Smooth muscle cell (in vitro differentiated cells): ENCODE data around the gene NRARP. TPM values are rescaled to one million over a fixed set of nuclear protein-coding genes. Genes with fewer than 3 reads are reported as not detected.

Source experiments
- DNase-seq: peaks from one replicate; lab custom pipeline; 2025; ENCODE audit not compliant: unreplicated experiment; lab: John Stamatoyannopoulos, UW
- H2AFZ ChIP-seq: fragments of 200-600 bp; sonication (generic); 2 replicates; pipeline ENCODE4 v1.6.0; 2016; ENCODE audit warnings: antibody characterized with exemption, low read depth, mild to moderate bottlenecking
- H3F3A ChIP-seq: fragments of 200-600 bp; sonication (generic); 2 replicates; pipeline ENCODE4 v1.6.0; 2017; ENCODE audit warnings: antibody characterized with exemption, low read depth
- H3K27ac ChIP-seq: fragments of 200-600 bp; sonication (generic); 2 replicates; pipeline ENCODE4 v1.5.1; 2016; ENCODE audit warnings: low read depth, mild to moderate bottlenecking
- H3K27me3 ChIP-seq: fragments of 200-600 bp; sonication (generic); 2 replicates; pipeline ENCODE4 v1.6.1; 2016; ENCODE audit warnings: low read depth, mild to moderate bottlenecking
- H3K36me3 ChIP-seq: fragments of 200-600 bp; sonication (generic); 2 replicates; pipeline ENCODE4 v1.5.1; 2016; ENCODE audit warnings: low read depth
- H3K4me1 ChIP-seq: fragments of 200-600 bp; sonication (generic); 2 replicates; pipeline ENCODE4 v1.5.1; 2016; ENCODE audit warnings: low read depth
- H3K4me2 ChIP-seq: fragments of 200-600 bp; sonication (generic); 2 replicates; pipeline ENCODE4 v1.6.0; 2016; ENCODE audit warnings: mild to moderate bottlenecking
- H3K4me3 ChIP-seq: fragments of 200-600 bp; sonication (generic); 2 replicates; pipeline ENCODE4 v1.5.1; 2016; ENCODE audit warnings: mild to moderate bottlenecking
- H3K79me2 ChIP-seq: fragments of 200-600 bp; sonication (generic); 2 replicates; pipeline ENCODE4 v1.6.0; 2016; ENCODE audit warnings: low read depth, mild to moderate bottlenecking
- H3K9ac ChIP-seq: fragments of 200-600 bp; sonication (generic); 2 replicates; pipeline ENCODE4 v1.6.0; 2016; ENCODE audit warnings: low read depth
- H3K9me3 ChIP-seq: fragments of 200-600 bp; sonication (generic); replicated peaks from 2 replicates; pipeline ENCODE4 v1.5.1; 2016; ENCODE audit warnings: low read depth
- H4K20me1 ChIP-seq: fragments of 200-600 bp; sonication (generic); 2 replicates; pipeline ENCODE4 v1.6.0; 2016; ENCODE audit warnings: low read depth
- WGBS: methylation state at CpG from one replicate; pipeline ENCODE4 v1.1.7; 2016; ENCODE audit warnings: low lambda C conversion rate; 5-methylcytosine and 5-hydroxymethylcytosine counted together
- polyA plus RNA-seq: library from polyadenylated mRNA; unstranded; fragments of >200 nt; fragmentation: Nextera tagmentation; extraction: Ambion mirVana; gene quantifications from 2 replicates; pipeline ENCODE4 v1.2.1, GENCODE V29; 2016
- total RNA-seq: library from RNA; depleted of rRNA; stranded (reverse); fragments of >200 nt; gene quantifications from 2 replicates; pipeline ENCODE4 v1.2.3, GENCODE V29; 2014
- TF ChIP-seq, protein P1 (sequence below): fragments of 200-600 bp; sonication (generic); IDR thresholded peaks from 2 replicates; pipeline ENCODE4 v1.5.1; 2017; ENCODE audit warnings: borderline replicate concordance, mild to moderate bottlenecking, antibody characterized with exemption; ENCODE audit not compliant: insufficient read depth, poor library complexity, severe bottlenecking

NRARP gene
- total and polyA plus RNA-seq, 2 experiments from 2014 or later: 3.0 to 3.7 TPM

DNA sequence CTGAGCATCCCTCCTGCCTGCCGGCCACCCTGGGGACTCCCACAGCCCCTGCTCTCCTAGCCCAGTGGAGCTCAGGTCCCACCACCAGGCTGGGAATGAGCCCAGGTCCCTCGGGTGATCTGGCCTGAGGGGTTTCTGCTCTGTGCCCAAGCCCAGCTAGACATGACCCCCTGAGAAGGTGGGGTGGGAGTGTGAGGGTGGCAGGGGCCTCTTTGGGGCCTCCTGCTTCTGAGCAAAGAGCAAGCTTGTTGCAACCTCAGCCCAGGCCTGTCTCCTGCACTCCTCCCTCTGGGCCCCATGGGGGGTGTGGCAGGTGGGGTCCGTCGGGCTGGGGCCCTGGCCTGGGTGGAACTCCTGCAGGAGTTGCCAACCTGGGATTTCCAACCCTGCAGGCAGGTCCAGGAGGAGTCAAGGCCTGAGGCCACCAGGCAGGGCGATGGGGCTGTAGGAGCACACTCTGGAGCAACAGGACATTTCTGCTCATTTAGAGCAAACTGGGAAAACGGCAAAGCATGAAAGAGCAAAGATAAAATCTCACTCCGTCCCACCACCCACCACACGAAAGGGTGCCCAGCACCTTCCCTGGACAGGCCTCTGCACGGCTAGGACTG is 11.4 kb upstream of the NRARP start:
- Histone ChIP-seq H4K20me1 (no peaks in the 10 kb centered on the region), H3K36me3 (no peaks in the 10 kb centered on the region), H3F3A (no peaks in the 10 kb centered on the region), H3K9me3 (no peaks in the 10 kb centered on the region), H3K27ac (no peak overlapping the region), H3K4me1 (peaks cover 26% of the 10 kb centered on the region), H2AFZ (no peak overlapping the region), H3K27me3 (no peaks in the 10 kb centered on the region), H3K9ac (no peak overlapping the region), H3K4me2 (no peak overlapping the region), H3K79me2 (no peaks in the 10 kb centered on the region), H3K4me3 (no peak overlapping the region)
- TF ChIP-seq, protein P1, sequence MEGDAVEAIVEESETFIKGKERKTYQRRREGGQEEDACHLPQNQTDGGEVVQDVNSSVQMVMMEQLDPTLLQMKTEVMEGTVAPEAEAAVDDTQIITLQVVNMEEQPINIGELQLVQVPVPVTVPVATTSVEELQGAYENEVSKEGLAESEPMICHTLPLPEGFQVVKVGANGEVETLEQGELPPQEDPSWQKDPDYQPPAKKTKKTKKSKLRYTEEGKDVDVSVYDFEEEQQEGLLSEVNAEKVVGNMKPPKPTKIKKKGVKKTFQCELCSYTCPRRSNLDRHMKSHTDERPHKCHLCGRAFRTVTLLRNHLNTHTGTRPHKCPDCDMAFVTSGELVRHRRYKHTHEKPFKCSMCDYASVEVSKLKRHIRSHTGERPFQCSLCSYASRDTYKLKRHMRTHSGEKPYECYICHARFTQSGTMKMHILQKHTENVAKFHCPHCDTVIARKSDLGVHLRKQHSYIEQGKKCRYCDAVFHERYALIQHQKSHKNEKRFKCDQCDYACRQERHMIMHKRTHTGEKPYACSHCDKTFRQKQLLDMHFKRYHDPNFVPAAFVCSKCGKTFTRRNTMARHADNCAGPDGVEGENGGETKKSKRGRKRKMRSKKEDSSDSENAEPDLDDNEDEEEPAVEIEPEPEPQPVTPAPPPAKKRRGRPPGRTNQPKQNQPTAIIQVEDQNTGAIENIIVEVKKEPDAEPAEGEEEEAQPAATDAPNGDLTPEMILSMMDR: no peak
- WGBS: 75% methylated on average over 9 of the region's 9 CpGs
- DNase-seq: no peak

- Histone ChIP-seq H3K9me3 (no peaks in the 10 kb centered on the region), H3K4me1 (peaks cover 26% of the 10 kb centered on the region), H2AFZ (no peak overlapping the region), H3K9ac (no peak overlapping the region), H3F3A (no peaks in the 10 kb centered on the region), H3K4me2 (no peak overlapping the region), H3K27ac (no peak overlapping the region), H3K27me3 (no peaks in the 10 kb centered on the region), H3K79me2 (no peaks in the 10 kb centered on the region), H3K4me3 (no peak overlapping the region), H3K36me3 (no peaks in the 10 kb centered on the region), H4K20me1 (no peaks in the 10 kb centered on the region)
- TF ChIP-seq, protein P1: no peak
- 98% methylated on average over 6 of the region's 6 CpGs for WGBS
- no peak for DNase-seq
Measured at GRCh38 chr9:137312852-137313325, 10.8 kb upstream of the NRARP start.

- Histone ChIP-seq H3K9ac (no peak overlapping the region), H3K36me3 (no peaks in the 10 kb centered on the region), H3K27me3 (no peaks in the 10 kb centered on the region), H3K4me3 (no peak overlapping the region), H3K4me2 (no peak overlapping the region), H3K9me3 (no peaks in the 10 kb centered on the region), H3K27ac (peak overlapping the region; percentile 31), H4K20me1 (no peaks in the 10 kb centered on the region), H2AFZ (no peak overlapping the region), H3F3A (no peaks in the 10 kb centered on the region), H3K79me2 (no peaks in the 10 kb centered on the region), H3K4me1 (peaks cover 26% of the 10 kb centered on the region)
- no peak for DNase-seq
- TF ChIP-seq, protein P1: no peak
- 92% methylated on average over 26 of the region's 28 CpGs for WGBS
Measured at GRCh38 chr9:137311986-137312851, 10.1 kb upstream of the NRARP start.
